PFSK-1 (cell line): ENCODE data around the gene TBC1D9B.

Experiments
- FOXP2 ChIP-seq: optimal IDR thresholded peaks from 2 replicates; pipeline ENCODE3; 2011; ENCODE audit warnings: borderline replicate concordance, control low read depth, inconsistent platforms; ENCODE audit not compliant: insufficient read depth; ENCODE audit errors: extremely low read length, extremely low read depth
- POLR2AphosphoS5 ChIP-seq: IDR thresholded peaks from 2 replicates; pipeline ENCODE4 v1.6.1; 2012; ENCODE audit warnings: low read depth, mild to moderate bottlenecking, control low read depth, low read length, moderate library complexity
- SIN3A ChIP-seq: IDR thresholded peaks from 2 replicates; pipeline ENCODE4 v1.6.1; 2012; ENCODE audit warnings: mild to moderate bottlenecking, low read length, moderate library complexity, borderline replicate concordance; ENCODE audit not compliant: insufficient read depth
- TAF1 ChIP-seq: IDR thresholded peaks from 2 replicates; pipeline ENCODE4 v1.6.1; 2012; ENCODE audit warnings: low read length, control low read depth, borderline replicate concordance; ENCODE audit not compliant: insufficient read depth
- TF ChIP-seq, protein P1 (sequence below), 2 experiments: IDR thresholded peaks; 2 replicates each; pipeline versions ENCODE4 v1.6.1 to v1.8.0; 2011 to 2012; ENCODE audit warnings: low read depth in 2 of 2, low read length in 2 of 2, control low read depth in 1 of 2, inconsistent platforms in 1 of 2, mild to moderate bottlenecking in 1 of 2, moderate library complexity in 1 of 2; ENCODE audit not compliant: insufficient read depth in 1 of 2

The TBC1D9B gene

DNA sequence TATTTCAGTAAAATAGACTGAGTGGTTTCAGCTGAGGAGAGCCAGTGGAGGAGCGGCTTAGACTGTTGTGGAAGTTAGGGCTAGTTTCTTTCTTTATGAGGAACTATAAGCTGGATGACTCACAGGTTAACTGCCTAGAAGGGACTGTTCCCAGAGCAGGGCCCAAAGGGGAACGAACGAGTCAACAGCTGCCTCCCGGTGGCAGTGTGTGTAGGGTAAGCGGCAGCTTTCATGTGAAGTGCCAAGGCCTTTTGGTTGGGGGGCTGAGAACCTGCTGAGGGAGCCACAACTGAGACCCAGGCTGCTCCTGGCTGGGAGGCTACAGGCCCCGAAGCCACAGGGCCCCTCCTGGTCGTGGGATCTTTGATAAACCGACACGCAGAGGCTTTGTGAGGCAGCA is 80.0 kb downstream of the TBC1D9B start:
- TF ChIP-seq, protein P1, sequence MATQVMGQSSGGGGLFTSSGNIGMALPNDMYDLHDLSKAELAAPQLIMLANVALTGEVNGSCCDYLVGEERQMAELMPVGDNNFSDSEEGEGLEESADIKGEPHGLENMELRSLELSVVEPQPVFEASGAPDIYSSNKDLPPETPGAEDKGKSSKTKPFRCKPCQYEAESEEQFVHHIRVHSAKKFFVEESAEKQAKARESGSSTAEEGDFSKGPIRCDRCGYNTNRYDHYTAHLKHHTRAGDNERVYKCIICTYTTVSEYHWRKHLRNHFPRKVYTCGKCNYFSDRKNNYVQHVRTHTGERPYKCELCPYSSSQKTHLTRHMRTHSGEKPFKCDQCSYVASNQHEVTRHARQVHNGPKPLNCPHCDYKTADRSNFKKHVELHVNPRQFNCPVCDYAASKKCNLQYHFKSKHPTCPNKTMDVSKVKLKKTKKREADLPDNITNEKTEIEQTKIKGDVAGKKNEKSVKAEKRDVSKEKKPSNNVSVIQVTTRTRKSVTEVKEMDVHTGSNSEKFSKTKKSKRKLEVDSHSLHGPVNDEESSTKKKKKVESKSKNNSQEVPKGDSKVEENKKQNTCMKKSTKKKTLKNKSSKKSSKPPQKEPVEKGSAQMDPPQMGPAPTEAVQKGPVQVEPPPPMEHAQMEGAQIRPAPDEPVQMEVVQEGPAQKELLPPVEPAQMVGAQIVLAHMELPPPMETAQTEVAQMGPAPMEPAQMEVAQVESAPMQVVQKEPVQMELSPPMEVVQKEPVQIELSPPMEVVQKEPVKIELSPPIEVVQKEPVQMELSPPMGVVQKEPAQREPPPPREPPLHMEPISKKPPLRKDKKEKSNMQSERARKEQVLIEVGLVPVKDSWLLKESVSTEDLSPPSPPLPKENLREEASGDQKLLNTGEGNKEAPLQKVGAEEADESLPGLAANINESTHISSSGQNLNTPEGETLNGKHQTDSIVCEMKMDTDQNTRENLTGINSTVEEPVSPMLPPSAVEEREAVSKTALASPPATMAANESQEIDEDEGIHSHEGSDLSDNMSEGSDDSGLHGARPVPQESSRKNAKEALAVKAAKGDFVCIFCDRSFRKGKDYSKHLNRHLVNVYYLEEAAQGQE (IDR thresholded peaks at IDR 0.05; ENCODE audit: insufficient read depth in 1 of 2, low read depth in 2 of 2, low read length in 2 of 2): no peak
- TF ChIP-seq SIN3A (no peak), FOXP2 (no peak), TAF1 (no peak), POLR2AphosphoS5 (no peak)

DNA sequence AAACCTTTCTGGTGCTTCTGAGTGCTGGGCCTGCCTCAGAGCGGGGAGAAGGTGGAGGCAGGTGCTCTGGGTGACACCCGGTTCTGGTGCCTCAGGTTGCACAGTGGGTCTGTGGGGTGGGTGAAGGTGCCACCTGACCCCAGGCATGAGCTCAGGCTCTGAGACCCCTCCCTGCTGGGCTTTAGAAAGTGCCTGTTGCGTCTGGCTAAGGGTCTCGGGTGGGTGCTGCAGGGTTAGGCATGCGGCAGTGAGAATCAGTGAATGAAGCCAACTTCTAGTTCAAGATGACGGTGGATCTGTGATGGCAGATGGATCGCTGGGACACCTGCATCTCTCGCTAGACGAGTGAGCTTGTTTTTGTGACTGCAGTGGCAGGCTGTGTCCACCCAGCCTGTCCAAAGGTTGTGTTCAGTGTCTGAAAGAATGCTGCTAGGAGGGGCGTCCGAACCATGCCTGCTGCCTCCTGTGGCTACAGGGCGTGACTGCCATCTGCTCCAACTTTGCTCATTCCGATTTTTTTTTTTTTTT is 82.0 kb downstream of the TBC1D9B start:
- no peak for TF ChIP-seq TAF1
- TF ChIP-seq SIN3A: no peak
- TF ChIP-seq FOXP2: no peak
- no peak for TF ChIP-seq POLR2AphosphoS5
- TF ChIP-seq, protein P1 (IDR thresholded peaks at IDR 0.05; ENCODE audit: insufficient read depth in 1 of 2, low read depth in 2 of 2, low read length in 2 of 2): no peak

DNA sequence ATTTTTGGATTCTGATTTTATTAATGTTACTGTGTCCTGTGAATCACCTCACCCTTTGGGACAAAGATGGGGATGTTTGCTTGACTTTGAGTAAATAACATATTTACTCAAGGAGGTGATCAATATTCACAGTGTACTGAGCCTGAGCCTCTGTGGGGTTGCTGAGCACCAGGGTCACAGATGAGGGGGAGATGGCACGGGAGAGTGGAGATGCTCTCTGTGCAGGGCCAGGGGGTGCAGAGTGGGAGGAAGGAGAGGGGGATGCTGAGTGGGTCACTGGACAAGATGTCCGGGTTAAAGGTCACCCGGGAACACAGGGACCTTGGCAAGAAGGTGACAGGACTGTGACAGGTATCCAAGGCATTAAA is 83.0 kb downstream of the TBC1D9B start:
- TF ChIP-seq TAF1: no peak
- TF ChIP-seq SIN3A: no peak
- TF ChIP-seq FOXP2: no peak
- TF ChIP-seq, protein P1 (IDR thresholded peaks at IDR 0.05; ENCODE audit: insufficient read depth in 1 of 2, low read depth in 2 of 2, low read length in 2 of 2): no peak
- TF ChIP-seq POLR2AphosphoS5: no peak

DNA sequence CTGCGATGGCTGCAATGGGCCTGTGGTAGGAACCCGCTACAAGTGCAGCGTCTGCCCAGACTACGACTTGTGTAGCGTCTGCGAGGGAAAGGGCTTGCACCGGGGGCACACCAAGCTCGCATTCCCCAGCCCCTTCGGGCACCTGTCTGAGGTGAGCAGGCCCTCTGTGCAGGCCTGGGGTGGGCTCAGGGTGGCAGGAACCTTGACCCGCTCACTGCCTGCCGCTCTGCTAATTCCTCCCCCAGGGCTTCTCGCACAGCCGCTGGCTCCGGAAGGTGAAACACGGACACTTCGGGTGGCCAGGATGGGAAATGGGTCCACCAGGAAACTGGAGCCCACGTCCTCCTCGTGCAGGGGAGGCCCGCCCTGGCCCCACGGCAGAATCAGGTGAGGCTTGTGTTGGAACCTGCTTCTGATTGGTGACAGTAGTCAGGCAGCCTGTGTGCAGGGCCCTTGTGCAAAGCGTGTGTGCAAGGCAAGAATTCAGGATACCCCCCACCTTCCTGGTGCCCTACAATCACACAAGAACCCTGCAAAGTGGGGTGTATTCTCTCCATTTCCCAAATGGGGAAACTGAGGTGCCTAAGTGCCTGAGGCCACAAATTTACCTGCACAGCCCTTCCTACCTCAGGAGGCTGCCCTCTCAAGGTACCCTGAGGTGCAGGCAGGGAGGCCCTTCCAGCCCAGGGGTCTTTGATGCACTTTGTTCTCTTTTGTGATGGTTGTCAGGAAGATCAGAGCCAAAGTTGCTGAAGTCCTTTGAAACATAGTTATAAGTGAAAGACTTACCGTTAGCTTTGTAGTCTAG is 83.6 kb downstream of the TBC1D9B start:
- TF ChIP-seq POLR2AphosphoS5 (no peak), TAF1 (no peak), FOXP2 (no peak), SIN3A (no peak)
- TF ChIP-seq, protein P1 (IDR thresholded peaks at IDR 0.05; ENCODE audit: insufficient read depth in 1 of 2, low read depth in 2 of 2, low read length in 2 of 2): no peak
